Ramos (cell line): Measurements from ENCODE around the gene ANK3.

Experiments used
- in situ Hi-C: fragments of 300-500 bp; cut with MboI; formaldehyde crosslinking; loops from one replicate; pipeline ENCODE4 v1.14.3; 2022; ENCODE audit warnings: low sequenced_read_pairs; ENCODE audit not compliant: unreplicated experiment

ANK3 gene

GRCh38 chr10:60314069-60314940 lies 75.4 kb downstream of the ANK3 start:
- in situ Hi-C loops, result no loop called here

- in situ Hi-C loops, result no loop called here
These were observed 76.1 kb downstream of the ANK3 start for GRCh38 chr10:60313589-60313952.

- in situ Hi-C loops, result no loop called here
These were observed 76.7 kb downstream of the ANK3 start for GRCh38 chr10:60312818-60313588.

- in situ Hi-C loops, result no loop called here
These were observed 77.9 kb downstream of the ANK3 start for GRCh38 chr10:60311821-60312220.

- in situ Hi-C loops, result no loop called here
These were observed 78.9 kb downstream of the ANK3 start for GRCh38 chr10:60310740-60311139.

GRCh38 chr10:60309891-60310290 lies 79.8 kb downstream of the ANK3 start:
- in situ Hi-C loops, result no loop called here

- in situ Hi-C loops, result no loop called here
These were observed 80.3 kb downstream of the ANK3 start for GRCh38 chr10:60309371-60309770.

- in situ Hi-C loops, result no loop called here
These were observed 84.2 kb downstream of the ANK3 start for GRCh38 chr10:60305380-60305892.

- in situ Hi-C loops, result no loop called here
These were observed 84.8 kb downstream of the ANK3 start for GRCh38 chr10:60304829-60305379.

GRCh38 chr10:60303778-60304177 lies 85.9 kb downstream of the ANK3 start:
- in situ Hi-C loops, result no loop called here

- in situ Hi-C loops, result no loop called here
These were observed 89.5 kb downstream of the ANK3 start for GRCh38 chr10:60299961-60300883.

GRCh38 chr10:60299390-60299778 lies 90.3 kb downstream of the ANK3 start:
- in situ Hi-C loops, result no loop called here

GRCh38 chr10:60298408-60299389 lies 91.0 kb downstream of the ANK3 start:
- in situ Hi-C loops, result no loop called here

- in situ Hi-C loops, result no loop called here
These were observed 93.6 kb downstream of the ANK3 start for GRCh38 chr10:60296073-60296472.

- in situ Hi-C loops, result no loop called here
These were observed 94.4 kb downstream of the ANK3 start for GRCh38 chr10:60295028-60295937.

- in situ Hi-C loops, result no loop called here
These were observed 96.0 kb downstream of the ANK3 start for GRCh38 chr10:60293581-60294175.

GRCh38 chr10:60292998-60293397 lies 96.7 kb downstream of the ANK3 start:
- in situ Hi-C loops, result no loop called here
